Uterus (tissue), 2 donors: ENCODE data around the gene EDEM2.

ENCODE experiments used
- POLR2A ChIP-seq, 2 donors: fragments of 450-650 bp; IDR thresholded peaks; one replicate each; pipeline ENCODE4 v1.6.1; 2016; ENCODE audit warnings: antibody characterized with exemption in 2 of 2, mild to moderate bottlenecking in 1 of 2, moderate library complexity in 1 of 2
- TF ChIP-seq, protein P1 (sequence below), 4 experiments: fragments of 200-600 bp in 2 of 4; fragments of 450-650 bp in 2 of 4; sonication (generic) in 2 of 4; IDR thresholded peaks; one replicate each; pipeline ENCODE4 v1.5.1; 2016 to 2019; ENCODE audit warnings: antibody characterized with exemption in 4 of 4, mild to moderate bottlenecking in 2 of 4, moderate library complexity in 1 of 4

- TF ChIP-seq, protein P1, sequence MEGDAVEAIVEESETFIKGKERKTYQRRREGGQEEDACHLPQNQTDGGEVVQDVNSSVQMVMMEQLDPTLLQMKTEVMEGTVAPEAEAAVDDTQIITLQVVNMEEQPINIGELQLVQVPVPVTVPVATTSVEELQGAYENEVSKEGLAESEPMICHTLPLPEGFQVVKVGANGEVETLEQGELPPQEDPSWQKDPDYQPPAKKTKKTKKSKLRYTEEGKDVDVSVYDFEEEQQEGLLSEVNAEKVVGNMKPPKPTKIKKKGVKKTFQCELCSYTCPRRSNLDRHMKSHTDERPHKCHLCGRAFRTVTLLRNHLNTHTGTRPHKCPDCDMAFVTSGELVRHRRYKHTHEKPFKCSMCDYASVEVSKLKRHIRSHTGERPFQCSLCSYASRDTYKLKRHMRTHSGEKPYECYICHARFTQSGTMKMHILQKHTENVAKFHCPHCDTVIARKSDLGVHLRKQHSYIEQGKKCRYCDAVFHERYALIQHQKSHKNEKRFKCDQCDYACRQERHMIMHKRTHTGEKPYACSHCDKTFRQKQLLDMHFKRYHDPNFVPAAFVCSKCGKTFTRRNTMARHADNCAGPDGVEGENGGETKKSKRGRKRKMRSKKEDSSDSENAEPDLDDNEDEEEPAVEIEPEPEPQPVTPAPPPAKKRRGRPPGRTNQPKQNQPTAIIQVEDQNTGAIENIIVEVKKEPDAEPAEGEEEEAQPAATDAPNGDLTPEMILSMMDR (IDR thresholded peaks at IDR 0.05): no peak
- no peak for TF ChIP-seq POLR2A (IDR thresholded peaks at IDR 0.05)
Measured at GRCh38 chr20:35166242-35166830, 19.2 kb upstream of the EDEM2 start.
